HepG2 (cell line): ENCODE data around the gene C1orf141. TPM values are rescaled to one million over a fixed set of nuclear protein-coding genes. Genes with fewer than 3 reads are reported as not detected.

Source experiments
- AGO2 ChIP-seq: fragments of 200-400 bp; formaldehyde crosslinking; optimal IDR thresholded peaks from 2 replicates; pipeline ENCODE3; 2017; ENCODE audit warnings: mild to moderate bottlenecking, low read depth, low read length, moderate library complexity
- ARNT2 ChIP-seq: sonication (generic); formaldehyde crosslinking; IDR thresholded peaks from 2 replicates; pipeline ENCODE4 v1.8.0; 2022; ENCODE audit warnings: mild to moderate bottlenecking, low read depth, missing genetic modification reagents, moderate library complexity
- ATF4 ChIP-seq, 2 experiments: fragments of 450-650 bp in 1 of 2; sonication (generic) in 1 of 2; formaldehyde crosslinking; IDR thresholded peaks; 2 replicates each; pipeline versions ENCODE4 v1.5.0 to v1.8.0; 2020 to 2022; ENCODE audit warnings: mild to moderate bottlenecking in 1 of 2, missing genetic modification reagents in 1 of 2
- ATF7-NPFF ChIP-seq: sonication (generic); formaldehyde crosslinking; IDR thresholded peaks from 2 replicates; pipeline ENCODE4 v1.8.1; 2023; ENCODE audit warnings: mild to moderate bottlenecking, low read depth, missing genetic modification reagents, moderate library complexity
- CHCHD3 ChIP-seq: sonication (generic); formaldehyde crosslinking; IDR thresholded peaks from 2 replicates; pipeline ENCODE4 v1.8.0; 2022; ENCODE audit warnings: mild to moderate bottlenecking, missing genetic modification reagents, moderate library complexity
- CHD2 ChIP-seq: IDR thresholded peaks from 2 replicates; pipeline ENCODE4 v1.6.1; 2011; ENCODE audit warnings: low read depth, low read length, improper control_type of control experiment
- EED ChIP-seq: sonication (generic); formaldehyde crosslinking; IDR thresholded peaks from 2 replicates; pipeline ENCODE4 v1.5.0; 2020; ENCODE audit warnings: mild to moderate bottlenecking, missing genetic modification reagents
- GPN1 ChIP-seq: sonication (generic); formaldehyde crosslinking; IDR thresholded peaks from 2 replicates; pipeline ENCODE4 v1.5.1; 2020; ENCODE audit warnings: missing genetic modification reagents, borderline replicate concordance
- KMT2A ChIP-seq: sonication (generic); formaldehyde crosslinking; IDR thresholded peaks from 2 replicates; pipeline ENCODE4 v1.4.0; 2020; ENCODE audit warnings: missing genetic modification reagents
- MXD3 ChIP-seq: IDR thresholded peaks from 2 replicates; pipeline ENCODE4 v1.6.1; 2016; ENCODE audit warnings: mild to moderate bottlenecking, missing biosample characterization, missing genetic modification reagents
- NFIC ChIP-seq: IDR thresholded peaks from 2 replicates; pipeline ENCODE4 v1.6.1; 2012; ENCODE audit warnings: mild to moderate bottlenecking, low read length, inconsistent platforms
- RARA ChIP-seq: IDR thresholded peaks from 2 replicates; pipeline ENCODE4 v1.6.1; 2016; ENCODE audit warnings: missing genetic modification reagents, missing compliant biosample characterization
- SRY ChIP-seq: sonication (generic); formaldehyde crosslinking; IDR thresholded peaks from 2 replicates; pipeline ENCODE4 v1.8.0; 2022; ENCODE audit warnings: mild to moderate bottlenecking, missing genetic modification reagents
- SSRP1 ChIP-seq: IDR thresholded peaks from 2 replicates; pipeline ENCODE4 v1.6.1; 2016; ENCODE audit warnings: control low read depth
- TBL1XR1 ChIP-seq: fragments of 150-350 bp; IDR thresholded peaks from 2 replicates; pipeline ENCODE4 v1.6.1; 2014; ENCODE audit warnings: borderline replicate concordance, low read length; ENCODE audit not compliant: partially characterized antibody
- TBX3 ChIP-seq: fragments of 450-650 bp; IDR thresholded peaks from 2 replicates; pipeline ENCODE4 v1.6.1; 2017; ENCODE audit warnings: antibody characterized with exemption, mild to moderate bottlenecking, inconsistent platforms, borderline replicate concordance
- U2AF2 ChIP-seq: fragments of 200-400 bp; formaldehyde crosslinking; IDR thresholded peaks from 2 replicates; pipeline ENCODE4 v1.6.1; 2017; ENCODE audit warnings: low read depth, mild to moderate bottlenecking, low read length
- ZNF251 ChIP-seq: sonication (generic); formaldehyde crosslinking; IDR thresholded peaks from 2 replicates; pipeline ENCODE4 v1.9.0; 2021; ENCODE audit warnings: mild to moderate bottlenecking, missing genetic modification reagents
- ZNF253 ChIP-seq: sonication (generic); formaldehyde crosslinking; IDR thresholded peaks from 2 replicates; pipeline ENCODE4 v1.8.0; 2022; ENCODE audit warnings: mild to moderate bottlenecking, missing genetic modification reagents, borderline replicate concordance
- ZNF292 ChIP-seq: sonication (generic); formaldehyde crosslinking; IDR thresholded peaks from 2 replicates; pipeline ENCODE4 v1.8.1; 2022; ENCODE audit warnings: mild to moderate bottlenecking, low read depth, missing genetic modification reagents, borderline replicate concordance
- ZNF3 ChIP-seq: IDR thresholded peaks from 2 replicates; pipeline ENCODE4 v1.7.0; 2017; ENCODE audit warnings: inconsistent platforms
- ZNF350 ChIP-seq: sonication (generic); formaldehyde crosslinking; IDR thresholded peaks from 2 replicates; pipeline ENCODE4 v1.4.0; 2020; ENCODE audit warnings: mild to moderate bottlenecking, low read depth, missing genetic modification reagents, borderline replicate concordance
- ZNF629 ChIP-seq: sonication (generic); formaldehyde crosslinking; conservative IDR thresholded peaks from 2 replicates; pipeline ENCODE4 v1.5.0; 2020; ENCODE audit warnings: missing genetic modification reagents
- ZNF672 ChIP-seq: sonication (generic); formaldehyde crosslinking; IDR thresholded peaks from 2 replicates; pipeline ENCODE4 v1.8.1; 2022; ENCODE audit warnings: missing genetic modification reagents
- ZSCAN12 ChIP-seq: sonication (generic); formaldehyde crosslinking; IDR thresholded peaks from 2 replicates; pipeline ENCODE4 v1.9.0; 2021; ENCODE audit warnings: mild to moderate bottlenecking, missing genetic modification reagents
- polyA plus RNA-seq, 8 experiments: library from polyadenylated mRNA; depleted of rRNA in 3 of 8; stranded (reverse) in 7 of 8; unstranded in 1 of 8; fragments of >200 nt; fragmentation: Illumina TruSeq in 4 of 8; extraction: Trizol in 4 of 8; gene quantifications; 2 replicates each; pipeline versions ENCODE4 v1.2.1 to v1.2.3, GENCODE V29; 2011 to 2016; ENCODE audit warnings: low read depth in 4 of 8, missing spikeins in 1 of 8, mixed read lengths in 1 of 8; ENCODE audit not compliant: insufficient read depth in 1 of 8
- total RNA-seq, 5 experiments: library from RNA; depleted of rRNA; stranded (reverse); fragments of >200 nt; fragmentation: Illumina TruSeq; extraction: Trizol; gene quantifications; 2 replicates each; pipeline ENCODE4 v1.2.3, GENCODE V29; 2016; ENCODE audit warnings: low read depth in 1 of 5
- TF ChIP-seq, protein P1 (sequence below): sonication (generic); formaldehyde crosslinking; IDR thresholded peaks from 2 replicates; pipeline ENCODE4 v1.4.0; 2020; ENCODE audit warnings: missing genetic modification reagents

Gene C1orf141
- total and polyA plus RNA-seq, 2 of the 13 experiments (the other 11 are each of a cell fraction or from before 2014, with no cell fraction given): not detected

DNA sequence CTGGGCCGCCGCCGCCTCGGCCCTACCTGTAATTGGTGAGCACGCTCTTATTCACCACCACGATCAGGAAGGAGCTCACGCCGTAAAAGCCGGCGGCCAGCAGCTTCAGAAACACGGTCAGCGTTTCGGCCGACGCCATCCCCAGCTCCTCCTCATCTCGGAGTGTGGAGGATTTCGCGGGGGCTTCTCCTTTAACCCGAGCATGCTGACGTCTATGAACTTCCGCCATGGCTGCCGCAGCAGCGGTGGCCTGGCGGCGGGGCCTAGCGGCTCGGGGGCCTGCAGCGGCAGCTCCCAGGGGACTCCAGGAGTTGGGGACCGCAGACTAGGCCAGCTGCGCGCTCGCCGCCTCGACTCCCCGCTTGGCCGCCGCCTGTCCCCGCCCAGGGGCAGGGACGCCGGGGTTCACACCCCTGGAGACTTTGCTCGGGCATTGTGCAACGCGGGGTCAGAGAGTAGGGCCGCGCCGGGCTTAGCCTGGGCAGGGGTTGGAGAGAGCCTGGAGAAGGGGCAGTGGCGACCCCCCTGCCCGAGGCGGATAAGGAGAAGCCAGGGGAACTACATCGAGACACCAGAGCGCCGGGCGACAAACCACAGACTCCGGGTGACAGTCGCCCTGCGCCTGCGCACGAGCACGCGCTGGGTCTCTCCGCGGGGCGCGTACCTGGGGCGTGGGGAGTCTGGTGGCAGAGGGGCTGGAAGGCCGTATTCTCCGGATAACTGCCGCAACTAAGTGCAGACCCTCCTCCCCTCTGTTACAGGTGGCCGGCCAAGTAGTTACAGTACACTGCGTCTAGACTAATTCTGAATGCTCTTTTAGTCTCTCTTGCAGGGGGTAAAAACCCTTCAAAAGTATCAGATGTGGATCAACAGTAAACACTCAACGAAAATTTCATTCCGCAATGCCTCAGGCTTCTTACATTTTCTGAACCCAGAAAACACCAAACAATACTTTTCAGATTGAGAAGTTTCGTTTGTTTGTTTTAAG lies 80.7 kb downstream of the C1orf141 start, which contains the start of gene SLC35D1 (continued):
- TF ChIP-seq ZNF292 (peak; percentile 74), ZNF251 (no peak), ZNF672 (CRISPR knock-in tag) (0 out of 2 replicates have a peak, but pooled peaks have one; percentile 21), ATF4 (CRISPR knock-in tag; IDR thresholded peaks at IDR 0.05) (no peak; a peak in 1 of 4 replicates), EED (CRISPR knock-in tag) (peak; percentile 78; the same call in 1 of the 2 replicates), ZSCAN12 (CRISPR knock-in tag) (0 out of 2 replicates have a peak, but pooled peaks have one; percentile 42), ZNF3 (CRISPR knock-in tag) (no peak), SSRP1 (CRISPR knock-in tag) (no peak; the same call in 1 of the 2 replicates), ARNT2 (CRISPR knock-in tag) (no peak; the same call in 1 of the 2 replicates), AGO2 (peak; percentile 96), CHCHD3 (CRISPR knock-in tag) (no peak; the same call in 1 of the 2 replicates), RARA (CRISPR knock-in tag) (peak; percentile 81), TBX3 (peak; percentile 87), U2AF2 (no peak), KMT2A (CRISPR knock-in tag) (peak; percentile 44), CHD2 (no peak), MXD3 (CRISPR knock-in tag) (peak; percentile 75; the same call in 1 of the 2 replicates), ZNF629 (peak; percentile 28; the same call in 1 of the 2 replicates), GPN1 (CRISPR knock-in tag) (no peak), ZNF253 (CRISPR knock-in tag) (0 out of 2 replicates have a peak, but pooled peaks have one; percentile 55), SRY (CRISPR knock-in tag) (peak; percentile 88), TBL1XR1 (no peak), ZNF350 (peak; percentile 90), NFIC (no peak), ATF7-NPFF (CRISPR knock-in tag) (no peak; the same call in 1 of the 2 replicates)
- TF ChIP-seq, protein P1, sequence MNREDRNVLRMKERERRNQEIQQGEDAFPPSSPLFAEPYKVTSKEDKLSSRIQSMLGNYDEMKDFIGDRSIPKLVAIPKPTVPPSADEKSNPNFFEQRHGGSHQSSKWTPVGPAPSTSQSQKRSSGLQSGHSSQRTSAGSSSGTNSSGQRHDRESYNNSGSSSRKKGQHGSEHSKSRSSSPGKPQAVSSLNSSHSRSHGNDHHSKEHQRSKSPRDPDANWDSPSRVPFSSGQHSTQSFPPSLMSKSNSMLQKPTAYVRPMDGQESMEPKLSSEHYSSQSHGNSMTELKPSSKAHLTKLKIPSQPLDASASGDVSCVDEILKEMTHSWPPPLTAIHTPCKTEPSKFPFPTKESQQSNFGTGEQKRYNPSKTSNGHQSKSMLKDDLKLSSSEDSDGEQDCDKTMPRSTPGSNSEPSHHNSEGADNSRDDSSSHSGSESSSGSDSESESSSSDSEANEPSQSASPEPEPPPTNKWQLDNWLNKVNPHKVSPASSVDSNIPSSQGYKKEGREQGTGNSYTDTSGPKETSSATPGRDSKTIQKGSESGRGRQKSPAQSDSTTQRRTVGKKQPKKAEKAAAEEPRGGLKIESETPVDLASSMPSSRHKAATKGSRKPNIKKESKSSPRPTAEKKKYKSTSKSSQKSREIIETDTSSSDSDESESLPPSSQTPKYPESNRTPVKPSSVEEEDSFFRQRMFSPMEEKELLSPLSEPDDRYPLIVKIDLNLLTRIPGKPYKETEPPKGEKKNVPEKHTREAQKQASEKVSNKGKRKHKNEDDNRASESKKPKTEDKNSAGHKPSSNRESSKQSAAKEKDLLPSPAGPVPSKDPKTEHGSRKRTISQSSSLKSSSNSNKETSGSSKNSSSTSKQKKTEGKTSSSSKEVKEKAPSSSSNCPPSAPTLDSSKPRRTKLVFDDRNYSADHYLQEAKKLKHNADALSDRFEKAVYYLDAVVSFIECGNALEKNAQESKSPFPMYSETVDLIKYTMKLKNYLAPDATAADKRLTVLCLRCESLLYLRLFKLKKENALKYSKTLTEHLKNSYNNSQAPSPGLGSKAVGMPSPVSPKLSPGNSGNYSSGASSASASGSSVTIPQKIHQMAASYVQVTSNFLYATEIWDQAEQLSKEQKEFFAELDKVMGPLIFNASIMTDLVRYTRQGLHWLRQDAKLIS (CRISPR knock-in tag): no peak
